HG03280 (cell line): Measurements from ENCODE around the gene PTPRJ.
"Not testable (repeated sequence)": the region's sequence is repeated elsewhere in the genome, so short reads cannot be mapped to it uniquely, and the experiment has no call there.

Source experiments
- ATAC-seq: cut with Tn5 transposase; IDR thresholded peaks from one replicate; pipeline ENCODE4 v1.9.1; 2021; ENCODE audit warnings: mild to moderate bottlenecking, moderate library complexity; ENCODE audit not compliant: unreplicated experiment

PTPRJ gene

DNA sequence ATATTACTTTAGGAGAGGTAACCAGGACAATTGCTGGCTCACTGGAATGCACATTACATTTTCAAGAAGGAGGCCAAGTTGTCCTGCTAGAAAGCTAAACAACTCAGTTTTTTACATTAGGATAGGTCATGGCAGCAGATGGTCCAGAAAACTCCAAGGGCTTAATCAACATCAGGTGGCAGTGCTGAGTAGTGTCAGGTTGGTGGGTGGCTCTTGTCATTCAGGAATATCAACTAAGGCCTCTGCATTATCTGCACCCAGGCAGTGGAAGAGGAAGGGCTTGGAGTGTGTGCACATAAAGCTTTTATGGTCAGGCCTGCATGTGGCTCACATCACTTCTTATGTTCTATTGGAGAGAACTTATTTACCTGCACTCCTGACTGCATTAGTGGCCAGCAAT lies 204.1 kb downstream of the PTPRJ start:
- no peak for ATAC-seq

GRCh38 chr11:48190906-48191654 lies 210.7 kb downstream of the PTPRJ start:
- ATAC-seq, result not testable (repeated sequence)

DNA sequence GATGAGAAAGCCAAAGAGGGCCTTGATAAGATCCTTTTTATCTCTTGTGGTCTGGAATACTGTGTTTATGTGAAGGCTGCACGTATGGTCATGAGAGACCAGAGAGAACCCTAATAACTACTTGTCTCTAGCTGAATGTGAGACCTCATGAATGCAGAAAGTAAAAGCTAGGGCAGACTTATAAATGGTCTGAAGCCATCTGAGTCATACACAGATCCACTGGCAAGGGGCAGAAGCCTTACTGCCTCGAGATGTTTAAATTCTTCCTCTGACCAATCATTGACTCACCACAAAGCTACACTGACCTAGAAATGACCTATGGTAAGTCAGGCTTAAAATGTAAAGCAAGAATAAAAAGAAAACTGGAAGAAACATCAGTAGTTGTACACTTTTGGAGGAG lies 213.5 kb downstream of the PTPRJ start:
- ATAC-seq, result no peak

GRCh38 chr11:48207881-48208280 lies 227.5 kb downstream of the PTPRJ start:
- no peak for ATAC-seq

DNA sequence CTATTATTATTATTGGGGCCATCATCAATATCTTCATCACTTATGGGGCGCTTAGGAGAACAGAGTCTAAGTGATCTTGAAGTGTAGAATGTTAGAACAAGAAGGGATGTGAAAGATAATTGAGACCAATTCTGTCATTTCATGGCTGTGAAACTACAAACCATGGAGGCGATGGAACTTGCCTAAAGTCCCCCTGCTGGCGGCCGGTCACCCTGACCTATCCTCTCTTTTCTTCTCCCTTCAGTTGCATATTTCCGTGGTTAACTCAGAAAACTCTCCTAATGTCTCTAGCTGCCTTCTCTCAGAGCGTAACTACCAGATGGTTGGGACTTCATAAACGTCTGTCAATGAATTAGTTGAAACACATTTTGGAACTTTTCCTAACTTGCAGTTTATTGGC lies 229.7 kb downstream of the PTPRJ start:
- no peak for ATAC-seq

GRCh38 chr11:48216510-48216909 lies 236.2 kb downstream of the PTPRJ start, which contains the start of gene OR4B1:
Gene OR4B1 (plus strand): TSS chr11:48216810. CDS start chr11:48216810, 0 bp downstream.
- no peak for ATAC-seq
